ENCODE data around the gene UBE3B.
A peak's percentile ranks its signal among the peaks of the same experiment; 100 is the strongest.

Gene UBE3B

DNA sequence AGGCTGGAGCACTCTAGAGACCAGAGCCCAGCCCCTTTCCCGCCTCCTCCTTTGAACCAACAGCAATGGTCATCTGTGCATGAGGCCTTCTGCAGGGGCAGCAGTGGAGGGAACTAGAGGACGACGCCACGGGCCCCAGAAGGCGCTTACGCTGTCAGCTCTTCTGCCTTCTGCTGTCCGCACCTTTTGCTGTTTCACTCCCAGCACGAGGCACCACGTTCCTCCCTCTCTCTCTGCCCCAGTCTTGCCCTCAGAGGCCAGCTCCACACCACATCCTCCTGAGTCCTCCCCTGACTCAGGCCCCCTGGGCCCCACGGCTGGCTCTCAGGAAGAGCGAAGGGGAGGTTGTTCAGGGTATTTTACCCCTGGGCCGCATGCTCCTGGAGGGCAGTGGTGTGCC is 80.4 kb downstream of the UBE3B start:
- no peak for DNase-seq

- no peak for DNase-seq
These were observed 81.2 kb downstream of the UBE3B start for GRCh38 chr12:109558374-109559199.

GRCh38 chr12:109559200-109559505 is 81.7 kb downstream of the UBE3B start:
- no peak for DNase-seq

GRCh38 chr12:109559601-109560000 is 82.2 kb downstream of the UBE3B start:
- DNase-seq, result no peak

DNA sequence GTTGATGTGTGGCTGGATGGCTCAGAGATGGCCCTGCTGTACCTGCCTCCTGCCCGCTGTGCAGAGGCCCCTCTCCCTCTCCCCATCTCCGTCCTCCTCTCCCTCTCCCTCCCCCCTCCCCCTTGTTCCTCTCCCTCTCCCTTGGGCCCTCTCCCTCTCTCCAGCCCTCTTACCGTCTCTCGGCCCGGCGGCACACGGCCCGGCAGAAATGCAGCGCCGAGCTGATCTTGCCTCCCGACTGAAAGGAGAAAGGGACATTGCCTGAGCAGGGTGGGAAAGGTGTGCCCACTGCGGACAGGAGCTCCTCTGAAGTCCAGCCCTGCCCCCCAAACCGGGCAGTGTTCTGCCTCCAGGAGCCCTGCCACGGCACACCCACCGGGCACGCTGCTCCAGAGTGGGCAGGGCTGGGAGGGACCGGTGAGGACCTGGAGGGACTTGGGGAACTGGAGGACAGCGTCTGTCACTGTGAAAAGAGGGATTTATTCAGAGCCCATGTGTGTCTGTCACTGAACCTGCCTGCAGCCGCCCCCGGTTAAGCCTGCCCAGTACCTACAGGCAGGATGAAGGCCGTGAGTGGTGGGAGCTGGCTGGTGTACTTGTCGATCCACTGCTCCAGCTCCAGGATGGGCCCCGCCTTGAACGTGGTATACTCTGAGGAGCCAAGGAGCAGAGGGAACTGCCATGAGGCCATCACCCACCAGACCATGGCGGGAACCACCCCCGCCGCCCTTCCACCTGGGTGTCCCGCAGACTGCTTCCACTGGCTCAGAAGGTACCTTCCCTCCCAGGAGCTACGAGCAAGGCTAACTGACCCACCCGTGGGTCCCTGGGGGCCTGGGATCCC is 83.7 kb downstream of the UBE3B start:
- no peak for DNase-seq

DNA sequence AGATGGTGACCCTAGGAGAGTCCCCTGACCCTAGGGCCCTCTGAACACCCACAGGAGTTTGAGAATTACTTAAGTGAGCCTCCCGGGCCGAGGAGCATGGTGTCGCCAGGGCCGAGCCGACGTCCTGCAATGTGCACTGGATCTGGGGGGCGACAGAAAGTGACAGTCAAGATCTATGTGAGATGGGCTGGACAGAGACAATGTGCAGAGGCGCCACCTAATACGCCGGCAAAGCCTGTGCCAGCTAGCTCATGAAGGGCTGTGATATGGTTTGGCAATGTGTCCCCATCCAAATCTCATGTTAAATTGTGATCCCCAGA is 84.2 kb downstream of the UBE3B start:
- DNase-seq, result no peak

DNA sequence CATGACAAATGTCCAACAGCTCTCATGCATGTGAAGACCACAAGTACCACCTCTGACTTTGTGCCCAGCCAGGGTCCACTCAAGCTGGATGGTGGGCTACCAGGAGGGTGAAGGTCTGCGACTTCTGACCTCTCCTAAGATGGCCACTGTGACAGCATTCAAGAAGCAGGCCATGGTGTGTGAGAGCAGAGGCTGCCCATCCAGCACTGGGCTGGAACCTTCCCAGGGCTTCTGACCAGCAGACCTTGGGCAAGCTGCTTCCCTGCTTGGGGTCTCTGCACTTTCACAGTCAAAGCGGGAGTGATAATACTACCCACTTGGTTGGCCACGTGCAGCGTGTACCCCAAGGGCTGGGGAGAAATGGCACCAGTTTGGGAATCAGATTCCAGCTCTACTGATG is 85.4 kb downstream of the UBE3B start:
- no peak for DNase-seq

DNA sequence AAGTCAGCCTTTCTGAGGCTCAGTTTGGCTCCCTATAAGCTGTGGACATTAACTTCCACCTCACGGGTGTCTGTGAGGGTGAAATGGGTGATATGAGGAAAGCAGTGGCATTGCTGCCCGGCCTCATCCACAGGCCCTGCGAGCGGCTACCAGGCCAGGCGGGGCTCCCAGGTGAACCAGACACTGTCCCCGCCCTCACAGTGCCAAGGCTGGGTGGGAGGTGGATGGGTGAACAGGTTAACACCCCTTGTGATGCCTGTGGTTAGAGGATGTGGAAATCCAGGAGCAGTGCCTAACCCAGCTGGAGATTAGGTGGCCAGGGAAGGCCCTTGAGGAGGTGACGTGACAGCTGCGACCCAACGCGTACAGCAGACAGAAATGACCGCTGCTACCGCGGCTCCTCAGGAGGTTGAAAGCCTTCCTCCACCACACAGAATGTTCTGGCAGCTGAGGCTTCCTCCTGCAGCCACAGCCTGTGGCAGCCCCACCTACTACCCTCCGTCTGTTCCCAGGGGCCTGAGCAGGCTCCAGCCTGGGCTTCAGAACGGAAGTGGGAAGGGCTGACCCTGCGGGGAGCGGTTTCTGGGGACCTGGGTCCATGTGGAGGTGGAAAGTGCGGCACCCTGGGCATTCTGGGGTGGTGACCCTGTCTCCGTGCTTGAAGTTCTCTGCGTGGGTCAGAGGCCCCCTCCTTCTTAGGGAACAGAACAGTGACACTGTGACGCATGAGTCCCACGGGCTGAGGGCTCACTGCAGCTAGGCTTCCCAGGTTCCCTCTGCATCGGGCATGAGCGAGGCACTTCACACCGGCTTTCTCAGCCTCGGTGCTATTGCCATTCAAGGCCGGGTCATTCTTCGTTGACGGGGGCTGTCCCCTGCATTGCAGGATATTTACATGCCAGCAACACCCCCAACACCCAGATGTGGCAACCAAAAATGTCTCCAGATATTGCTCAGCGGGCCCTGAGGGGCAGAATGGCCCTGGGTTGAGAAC is 86.2 kb downstream of the UBE3B start:
- no peak for DNase-seq

DNA sequence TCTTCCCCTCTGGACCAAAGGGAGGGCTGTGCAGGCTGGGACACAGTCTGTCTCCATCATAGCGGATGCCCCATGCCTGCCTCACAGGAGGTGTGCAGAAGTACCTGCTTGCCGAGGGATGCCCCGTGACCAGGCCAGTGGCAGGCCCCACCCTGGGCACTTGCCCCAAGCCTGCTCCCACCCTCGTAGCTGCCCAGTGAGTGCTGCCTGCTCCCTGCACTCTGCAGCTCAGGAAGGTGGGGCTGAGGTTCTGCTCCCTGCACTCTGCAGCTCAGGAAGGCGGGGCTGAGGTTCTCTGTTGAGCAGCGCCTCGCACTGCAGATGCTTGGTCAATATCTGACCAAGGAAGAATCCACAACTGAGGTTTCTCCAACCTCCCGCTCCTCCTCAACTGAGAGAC is 89.0 kb downstream of the UBE3B start:
- DNase-seq, result no peak

GRCh38 chr12:109567296-109567695 is 89.9 kb downstream of the UBE3B start:
- no peak for DNase-seq

- DNase-seq, result no peak
These were observed 90.5 kb downstream of the UBE3B start for GRCh38 chr12:109567967-109568366.

DNA sequence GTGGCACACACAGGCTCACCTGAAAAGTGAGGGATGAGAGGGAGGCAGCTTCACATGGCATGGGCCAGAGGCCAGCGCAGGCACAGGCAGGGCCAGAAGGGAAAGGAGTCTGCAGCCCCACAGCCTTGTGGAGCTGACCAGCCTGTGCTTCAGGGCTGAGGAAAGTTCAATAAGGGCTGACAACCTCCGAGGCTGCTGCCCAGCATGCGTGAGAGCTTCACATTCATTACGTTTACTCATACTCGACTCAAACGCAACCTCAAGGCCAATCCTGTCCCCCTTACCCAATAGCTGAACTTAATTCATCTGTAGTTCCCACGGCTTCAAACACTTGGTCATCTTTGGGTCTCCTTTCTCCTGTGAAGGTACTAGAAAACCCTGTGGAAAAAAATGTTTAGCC is 91.1 kb downstream of the UBE3B start:
- no peak for DNase-seq

- no peak for DNase-seq
These were observed 94.5 kb downstream of the UBE3B start for GRCh38 chr12:109571773-109572505.

GRCh38 chr12:109572506-109572845 is 95.0 kb downstream of the UBE3B start:
- no peak for DNase-seq

GRCh38 chr12:109573029-109573913 is 95.8 kb downstream of the UBE3B start, which contains the start of the genes MMAB and MVK:
TSS of gene MMAB (minus strand) at chr12:109573504. CDS start at chr12:109573480, 24 bp downstream.
TSS of gene MVK (plus strand) at chr12:109573794. CDS start at chr12:109574823, 1,029 bp downstream.
- peak; percentile 95 for DNase-seq

DNA sequence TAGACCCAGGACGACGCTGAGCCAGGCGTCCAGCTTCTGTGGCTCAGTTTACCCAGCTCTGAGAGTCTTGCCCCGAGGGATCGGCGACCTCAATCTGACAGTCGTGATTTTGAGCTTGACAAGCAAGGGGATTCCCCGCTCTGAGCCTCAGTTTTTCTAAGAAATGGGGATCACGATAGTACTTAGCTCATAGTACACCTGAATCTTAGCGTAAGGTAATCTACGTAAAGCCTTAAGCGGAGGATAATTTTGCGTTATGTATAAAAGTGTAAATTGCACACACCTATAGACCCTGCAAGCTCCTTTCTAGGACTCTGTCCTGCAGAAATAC is 96.4 kb downstream of the UBE3B start:
- DNase-seq, result no peak

DNA sequence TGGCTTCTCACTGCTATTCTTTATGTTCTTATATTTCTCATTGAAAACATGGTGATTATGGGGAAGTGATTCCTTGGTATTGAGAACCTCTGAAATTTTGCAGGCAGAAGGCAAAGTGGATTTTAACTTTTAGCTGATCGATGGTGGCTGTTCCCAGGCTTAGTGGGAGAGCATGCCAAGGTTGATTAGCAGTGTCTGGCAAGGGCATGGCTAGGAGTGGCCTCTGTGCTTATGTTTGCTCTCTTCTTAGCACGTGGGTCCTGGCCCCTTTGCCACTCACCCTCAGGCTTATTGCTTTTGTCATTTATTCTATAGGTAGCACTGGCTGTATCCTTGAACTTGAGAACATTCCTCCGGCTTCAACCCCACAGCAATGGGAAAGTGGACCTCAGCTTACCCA is 98.2 kb downstream of the UBE3B start:
- no peak for DNase-seq

GRCh38 chr12:109577311-109577710 is 99.9 kb downstream of the UBE3B start:
- no peak for DNase-seq

DNA sequence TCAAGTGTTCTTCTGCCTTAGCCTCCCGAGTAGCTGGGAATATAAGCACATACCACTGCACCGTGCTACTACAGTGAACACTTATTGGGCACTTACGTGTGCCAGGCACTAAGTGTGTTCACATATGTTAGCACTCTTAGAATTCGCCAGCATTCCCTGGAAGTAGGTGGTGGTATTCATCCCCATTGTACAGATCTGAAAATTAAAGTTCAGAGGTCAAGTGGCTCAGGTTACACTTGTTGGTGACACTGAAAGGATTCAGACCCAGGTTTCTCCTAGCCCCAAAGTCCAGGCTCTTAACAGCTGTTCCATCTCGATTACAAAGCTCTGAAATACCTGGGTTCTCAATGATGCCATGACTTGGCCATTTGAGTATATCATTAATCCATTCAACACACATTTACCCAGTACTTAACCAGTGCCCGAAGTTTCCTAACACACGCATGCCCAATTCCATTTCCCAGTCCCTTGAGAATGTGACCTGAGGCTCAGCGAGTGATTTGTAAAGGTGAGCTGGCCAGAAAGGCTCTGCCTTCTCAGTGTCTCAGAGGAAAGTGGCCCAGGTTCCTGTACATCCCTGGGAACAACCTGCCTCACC is 101.0 kb downstream of the UBE3B start:
- DNase-seq, result no peak

GRCh38 chr12:109579639-109580038 is 102.2 kb downstream of the UBE3B start:
- DNase-seq, result no peak

- no peak for DNase-seq
These were observed 102.8 kb downstream of the UBE3B start for GRCh38 chr12:109580272-109580671.

Measured in NK-92 treated with Interleukin-12 subunit alpha and Interleukin-12 subunit beta, amount 100 ng/mL, for 24 hours (cell line).